ENCODE measurements around the gene PCMT1. TPM values are rescaled to one million over a fixed set of nuclear protein-coding genes. Genes with fewer than 3 reads are reported as not detected.

Gene PCMT1
- total and polyA plus RNA-seq, 10 of the 15 experiments (the other 5 are each of a cell fraction or from before 2014, with no cell fraction given) = 48.5 to 126 (median 81.2) TPM

GRCh38 chr6:149717588-149718458 lies 31.7 kb upstream of the PCMT1 start, which contains the start of gene LATS1 (continued):
- TF ChIP-seq BCL3 (IDR thresholded peaks at IDR 0.05; ENCODE audit: borderline replicate concordance, insufficient read depth, low read depth, low read length, poor library complexity, severe bottlenecking) = peak; percentile 68
- TF ChIP-seq REST (IDR thresholded peaks at IDR 0.05; ENCODE audit: low read depth, low read length) = peak; percentile 12
- peak; percentile 97 for TF ChIP-seq POLR2AphosphoS5 (IDR thresholded peaks at IDR 0.05; ENCODE audit: low read length)
- peak; percentile 11 for TF ChIP-seq MEF2B (IDR thresholded peaks at IDR 0.05; ENCODE audit: partially characterized antibody, poor library complexity, severe bottlenecking)
- TF ChIP-seq SMARCA5 (IDR thresholded peaks at IDR 0.05) = peak; percentile 85; the same call in 1 of the 2 replicates
- TF ChIP-seq ZNF274 (IDR thresholded peaks at IDR 0.05; ENCODE audit: insufficient read depth, insufficient read length) = no peak
- TF ChIP-seq HDAC6 (IDR thresholded peaks at IDR 0.05; ENCODE audit: unreplicated experiment) = no peak
- TF ChIP-seq NR2C2 (IDR thresholded peaks at IDR 0.05; ENCODE audit: borderline replicate concordance, control insufficient read depth, insufficient read length, low read depth) = no peak
- no peak for TF ChIP-seq MYC (IDR thresholded peaks at IDR 0.05; ENCODE audit: insufficient read depth, insufficient read length, insufficient replicate concordance, low read length, severe bottlenecking)
- no peak for TF ChIP-seq SUZ12 (IDR thresholded peaks at IDR 0.05; ENCODE audit: unreplicated experiment)
- TF ChIP-seq RB1 (IDR thresholded peaks at IDR 0.05; ENCODE audit: borderline replicate concordance) = peak; percentile 88; the same call in 1 of the 2 replicates
- TF ChIP-seq MEF2A (IDR thresholded peaks at IDR 0.05; ENCODE audit: insufficient read depth, low read depth, low read length) = no peak
- no peak for TF ChIP-seq FOS (IDR thresholded peaks at IDR 0.05; ENCODE audit: borderline replicate concordance, extremely low read depth, insufficient read length)
- TF ChIP-seq SP1 (IDR thresholded peaks at IDR 0.05; ENCODE audit: low read depth, low read length) = no peak
- peak; percentile 92 for TF ChIP-seq GABPA (IDR thresholded peaks at IDR 0.05; ENCODE audit: low read depth)
- peak; percentile 76; the same call in 1 of the 2 replicates for TF ChIP-seq PAX5 (IDR thresholded peaks at IDR 0.05; ENCODE audit: borderline replicate concordance, low read depth, low read length)
- TF ChIP-seq NBN (IDR thresholded peaks at IDR 0.05) = 0 out of 2 replicates have a peak, but pooled peaks have one; percentile 62
- TF ChIP-seq TAF1 (IDR thresholded peaks at IDR 0.05; ENCODE audit: borderline replicate concordance, low read depth, low read length) = peak; percentile 95
- TF ChIP-seq PBX3 (IDR thresholded peaks at IDR 0.05; ENCODE audit: insufficient replicate concordance, low read depth, low read length) = no peak
- no peak for TF ChIP-seq BRCA1 (IDR thresholded peaks at IDR 0.05; ENCODE audit: low read depth, low read length)
- TF ChIP-seq NR2C1 (IDR thresholded peaks at IDR 0.05) = peak; percentile 44; the same call in 1 of the 2 replicates
- no peak for TF ChIP-seq ATF3 (IDR thresholded peaks at IDR 0.05; ENCODE audit: borderline replicate concordance, extremely low read depth, low read depth, low read length)
- TF ChIP-seq EZH2 (IDR thresholded peaks at IDR 0.05; ENCODE audit: borderline replicate concordance, control insufficient read depth, low read depth, low read length) = no peak
